Measurements from ENCODE around the gene PTPRJ. TPM values are rescaled to one million over a fixed set of nuclear protein-coding genes. Genes with fewer than 3 reads are reported as not detected.

The PTPRJ gene
- total and polyA plus RNA-seq, 2 of the 13 experiments (the other 11 are each of a cell fraction or from before 2014, with no cell fraction given), result 1.0 to 1.2 TPM

DNA sequence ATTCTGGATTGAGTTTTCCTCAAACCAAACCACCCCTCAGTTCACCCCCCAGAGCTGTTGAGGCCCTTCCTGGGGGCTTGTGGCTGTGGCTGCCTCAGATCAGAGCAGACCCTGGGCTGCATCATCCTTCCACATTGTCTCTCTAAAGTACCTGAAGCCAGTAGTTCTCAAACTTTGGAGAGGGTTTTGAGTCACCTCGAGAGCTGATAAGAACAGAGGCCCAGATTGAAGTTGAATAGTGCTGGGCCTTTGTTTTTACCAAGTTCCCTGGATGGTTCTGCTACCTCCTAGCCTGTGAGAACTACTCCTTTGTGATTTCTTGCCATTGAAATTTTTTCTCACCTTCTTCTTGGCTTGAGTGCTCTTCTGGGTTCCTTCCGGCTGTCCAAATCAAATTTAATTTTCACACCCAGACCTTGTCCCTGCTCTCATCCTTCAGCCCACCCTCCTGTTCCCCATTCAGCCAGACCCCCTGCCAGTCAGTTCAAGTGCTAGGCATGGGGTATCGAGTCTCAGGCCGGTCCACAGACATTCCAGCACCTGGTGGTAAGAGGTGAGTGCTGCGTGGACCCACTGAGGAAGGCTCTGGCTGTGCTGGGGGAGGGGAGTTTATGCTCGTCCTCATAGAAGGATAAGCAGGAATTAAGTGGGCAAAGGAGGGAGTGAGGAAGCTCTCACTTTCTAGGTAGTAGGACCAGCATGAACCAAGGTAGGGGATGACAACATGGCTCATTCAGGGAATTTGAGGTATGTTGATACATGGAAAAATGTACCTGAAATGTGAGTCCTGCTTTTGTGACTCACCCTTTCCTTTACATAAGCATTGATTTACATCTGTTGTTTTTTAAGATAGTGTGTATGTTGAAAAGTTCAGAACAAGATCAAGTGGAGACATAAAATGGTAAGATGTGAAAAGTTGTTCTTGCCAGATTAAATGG, 116.5 kb downstream of the PTPRJ start:
- CTCF ChIA-PET (ENCODE audit: low intra/inter-chr PET ratio, low total read pairs), result no interaction called here
- FAIRE-seq (no peak), DNase-seq (ENCODE audit: low spot score) (peak; percentile 31), ATAC-seq (no peak)
- in situ Hi-C loops (cut with HindIII; ENCODE audit: extremely low pct_ligation_motif_present, low pct_unique_long_range_greater_than_20kb) (no loop called here), intact Hi-C loops (cut with micrococcal nuclease; ENCODE audit: unreplicated experiment) (no loop called here)
- Histone ChIP-seq H3K27me3 (ENCODE audit: control insufficient read depth in 1 of 2, insufficient read depth in 2 of 2, low read length in 2 of 2) (no peaks in the 10 kb centered on the region), H3K9me3 (ENCODE audit: low read length) (no peaks in the 10 kb centered on the region), H3K36me3 (replicated peaks in 1 of 2; ENCODE audit: control insufficient read depth in 1 of 2, insufficient read depth in 2 of 2, low read length in 2 of 2) (no peaks in the 10 kb centered on the region), H3K79me2 (ENCODE audit: insufficient read depth, low read length) (no peaks in the 10 kb centered on the region), H3K4me2 (ENCODE audit: low read depth, low read length) (no peak overlapping the region), H4K20me1 (ENCODE audit: insufficient read depth, low read length) (no peaks in the 10 kb centered on the region), H3K9ac (ENCODE audit: insufficient read depth, low read depth, low read length) (no peak overlapping the region), H2AFZ (ENCODE audit: low read length) (no peak overlapping the region), H3K27ac (ENCODE audit: extremely low read length, insufficient read depth, low read length) (no peak overlapping the region), H3K4me3 (replicated peaks in 1 of 3; ENCODE audit: insufficient read depth in 1 of 3, low read depth in 2 of 3, low read length in 3 of 3) (no peak overlapping the region), H3K4me1 (ENCODE audit: insufficient read depth, low read length) (peaks cover 88% of the 10 kb centered on the region)
- no TSS peak for BruUV-seq (replicated peaks)
- WGBS (ENCODE audit: low lambda C conversion rate), result 67% methylated on average over 6 of the region's 6 CpGs
- POLR2A ChIA-PET, result no interaction called here
- TF ChIP-seq CEBPB (IDR thresholded peaks at IDR 0.05; ENCODE audit: borderline replicate concordance, low read depth, low read length) (no peak), ZNF768 (CRISPR knock-in tag; IDR thresholded peaks at IDR 0.05) (no peak), AHR (CRISPR knock-in tag; IDR thresholded peaks at IDR 0.05) (no peak), SAP130 (CRISPR knock-in tag; IDR thresholded peaks at IDR 0.05; ENCODE audit: low read depth) (0 out of 2 replicates have a peak, but pooled peaks have one; percentile 21), ZFP37 (CRISPR knock-in tag; IDR thresholded peaks at IDR 0.05; ENCODE audit: borderline replicate concordance) (no peak), TARDBP (CRISPR knock-in tag; IDR thresholded peaks at IDR 0.05) (no peak), HMG20A (CRISPR knock-in tag; IDR thresholded peaks at IDR 0.05; ENCODE audit: borderline replicate concordance) (peak; percentile 16; the same call in 1 of the 2 replicates), TEAD3 (CRISPR knock-in tag; optimal IDR thresholded peaks at IDR 0.05; ENCODE audit: borderline replicate concordance) (peak; percentile 64), FOSL2 (CRISPR knock-in tag; IDR thresholded peaks at IDR 0.05) (peak; percentile 62), SOX5 (CRISPR knock-in tag; IDR thresholded peaks at IDR 0.05; ENCODE audit: borderline replicate concordance) (peak; percentile 13; the same call in 1 of the 2 replicates), NAIF1 (CRISPR knock-in tag; IDR thresholded peaks at IDR 0.05; ENCODE audit: borderline replicate concordance) (no peak)
- TF ChIP-seq, protein P1, sequence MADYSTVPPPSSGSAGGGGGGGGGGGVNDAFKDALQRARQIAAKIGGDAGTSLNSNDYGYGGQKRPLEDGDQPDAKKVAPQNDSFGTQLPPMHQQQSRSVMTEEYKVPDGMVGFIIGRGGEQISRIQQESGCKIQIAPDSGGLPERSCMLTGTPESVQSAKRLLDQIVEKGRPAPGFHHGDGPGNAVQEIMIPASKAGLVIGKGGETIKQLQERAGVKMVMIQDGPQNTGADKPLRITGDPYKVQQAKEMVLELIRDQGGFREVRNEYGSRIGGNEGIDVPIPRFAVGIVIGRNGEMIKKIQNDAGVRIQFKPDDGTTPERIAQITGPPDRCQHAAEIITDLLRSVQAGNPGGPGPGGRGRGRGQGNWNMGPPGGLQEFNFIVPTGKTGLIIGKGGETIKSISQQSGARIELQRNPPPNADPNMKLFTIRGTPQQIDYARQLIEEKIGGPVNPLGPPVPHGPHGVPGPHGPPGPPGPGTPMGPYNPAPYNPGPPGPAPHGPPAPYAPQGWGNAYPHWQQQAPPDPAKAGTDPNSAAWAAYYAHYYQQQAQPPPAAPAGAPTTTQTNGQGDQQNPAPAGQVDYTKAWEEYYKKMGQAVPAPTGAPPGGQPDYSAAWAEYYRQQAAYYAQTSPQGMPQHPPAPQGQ (CRISPR knock-in tag; IDR thresholded peaks at IDR 0.05; ENCODE audit: borderline replicate concordance), result no peak
